Tibial nerve (tissue), 4 donors: ENCODE results near the gene GNB1L.

Experiments
- EP300 ChIP-seq, 2 donors: sonication (generic); formaldehyde crosslinking; IDR thresholded peaks; one replicate each; pipeline ENCODE4 v1.6.1; 2017; ENCODE audit warnings: antibody characterized with exemption in 2 of 2, mild to moderate bottlenecking in 1 of 2
- POLR2A ChIP-seq, 2 donors: fragments of 450-650 bp; IDR thresholded peaks; one replicate each; pipeline ENCODE4 v1.6.1; 2017; ENCODE audit warnings: antibody characterized with exemption in 2 of 2, mild to moderate bottlenecking in 2 of 2, moderate library complexity in 2 of 2
- TF ChIP-seq, protein P1 (sequence below), 5 experiments: fragments of 200-600 bp in 3 of 5; fragments of 450-650 bp in 2 of 5; sonication (generic) in 3 of 5; IDR thresholded peaks; one replicate each; pipeline ENCODE4 v1.5.1; 2016 to 2019; ENCODE audit warnings: antibody characterized with exemption in 5 of 5, mild to moderate bottlenecking in 3 of 5, moderate library complexity in 2 of 5

DNA sequence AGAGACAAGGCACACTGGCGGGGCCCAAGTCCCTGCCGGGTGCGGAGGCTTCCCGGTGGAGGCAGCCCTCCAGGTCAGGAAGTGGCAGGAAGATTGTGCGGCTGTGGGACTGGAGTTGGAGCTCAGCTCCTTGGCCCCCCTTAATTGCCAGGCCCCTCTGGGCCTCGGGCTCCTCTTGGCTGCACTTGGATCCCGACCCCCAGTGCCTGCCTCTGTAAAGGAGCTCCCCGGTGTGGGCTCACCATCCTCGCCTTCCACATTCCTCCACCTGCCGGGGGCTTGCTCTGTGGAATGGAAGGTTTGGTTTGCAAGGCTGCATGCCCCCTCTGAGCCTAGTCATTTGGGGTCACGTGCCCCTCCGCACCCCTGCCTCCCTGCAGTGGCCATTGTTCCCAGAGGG lies 48.8 kb upstream of the GNB1L start:
- TF ChIP-seq, protein P1, sequence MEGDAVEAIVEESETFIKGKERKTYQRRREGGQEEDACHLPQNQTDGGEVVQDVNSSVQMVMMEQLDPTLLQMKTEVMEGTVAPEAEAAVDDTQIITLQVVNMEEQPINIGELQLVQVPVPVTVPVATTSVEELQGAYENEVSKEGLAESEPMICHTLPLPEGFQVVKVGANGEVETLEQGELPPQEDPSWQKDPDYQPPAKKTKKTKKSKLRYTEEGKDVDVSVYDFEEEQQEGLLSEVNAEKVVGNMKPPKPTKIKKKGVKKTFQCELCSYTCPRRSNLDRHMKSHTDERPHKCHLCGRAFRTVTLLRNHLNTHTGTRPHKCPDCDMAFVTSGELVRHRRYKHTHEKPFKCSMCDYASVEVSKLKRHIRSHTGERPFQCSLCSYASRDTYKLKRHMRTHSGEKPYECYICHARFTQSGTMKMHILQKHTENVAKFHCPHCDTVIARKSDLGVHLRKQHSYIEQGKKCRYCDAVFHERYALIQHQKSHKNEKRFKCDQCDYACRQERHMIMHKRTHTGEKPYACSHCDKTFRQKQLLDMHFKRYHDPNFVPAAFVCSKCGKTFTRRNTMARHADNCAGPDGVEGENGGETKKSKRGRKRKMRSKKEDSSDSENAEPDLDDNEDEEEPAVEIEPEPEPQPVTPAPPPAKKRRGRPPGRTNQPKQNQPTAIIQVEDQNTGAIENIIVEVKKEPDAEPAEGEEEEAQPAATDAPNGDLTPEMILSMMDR (IDR thresholded peaks at IDR 0.05), result no peak
- TF ChIP-seq EP300 (IDR thresholded peaks at IDR 0.05) (no peak), POLR2A (IDR thresholded peaks at IDR 0.05) (no peak)
